ENCODE results near the gene SLC29A3.

The SLC29A3 gene

GRCh38 chr10:71301371-71301916 is 17.6 kb upstream of the SLC29A3 start:
- DNase-seq (ENCODE audit: low spot score), result no peak

- no peak for DNase-seq (ENCODE audit: low spot score)
Measured at GRCh38 chr10:71302451-71302850, 16.6 kb upstream of the SLC29A3 start.

- DNase-seq (ENCODE audit: low spot score), result peak; percentile 42
Measured at GRCh38 chr10:71302874-71303568, 16.0 kb upstream of the SLC29A3 start.

GRCh38 chr10:71303569-71303907 is 15.5 kb upstream of the SLC29A3 start:
- no peak for DNase-seq (ENCODE audit: low spot score)

- no peak for DNase-seq (ENCODE audit: low spot score)
Measured at GRCh38 chr10:71304914-71305313, 14.1 kb upstream of the SLC29A3 start.

GRCh38 chr10:71306979-71307378 is 12.1 kb upstream of the SLC29A3 start:
- no peak for DNase-seq (ENCODE audit: low spot score)

- no peak for DNase-seq (ENCODE audit: low spot score)
Measured at GRCh38 chr10:71307469-71308085, 11.5 kb upstream of the SLC29A3 start.

GRCh38 chr10:71308244-71308643 is 10.8 kb upstream of the SLC29A3 start:
- DNase-seq (ENCODE audit: low spot score), result no peak

GRCh38 chr10:71308985-71309384 is 10.1 kb upstream of the SLC29A3 start:
- DNase-seq (ENCODE audit: low spot score), result no peak

GRCh38 chr10:71309919-71310318 is 9.1 kb upstream of the SLC29A3 start:
- no peak for DNase-seq (ENCODE audit: low spot score)

GRCh38 chr10:71312220-71312619 is 6.8 kb upstream of the SLC29A3 start:
- DNase-seq (ENCODE audit: low spot score), result no peak

- DNase-seq (ENCODE audit: low spot score), result no peak
Measured at GRCh38 chr10:71312811-71313789, 6.0 kb upstream of the SLC29A3 start.

GRCh38 chr10:71314028-71314693 is 4.9 kb upstream of the SLC29A3 start:
- DNase-seq (ENCODE audit: low spot score), result peak; percentile 42

GRCh38 chr10:71314694-71315225 is 4.3 kb upstream of the SLC29A3 start:
- no peak for DNase-seq (ENCODE audit: low spot score)

GRCh38 chr10:71316056-71316785 is 2.8 kb upstream of the SLC29A3 start:
- DNase-seq (ENCODE audit: low spot score), result no peak

GRCh38 chr10:71316786-71317160 is 2.3 kb upstream of the SLC29A3 start:
- peak; percentile 36 for DNase-seq (ENCODE audit: low spot score)

GRCh38 chr10:71317739-71318138 is 1.3 kb upstream of the SLC29A3 start:
- no peak for DNase-seq (ENCODE audit: low spot score)

GRCh38 chr10:71319800-71320392 is 837 bp downstream of the SLC29A3 start:
- no peak for DNase-seq (ENCODE audit: low spot score)

GRCh38 chr10:71320592-71320991 is 1.5 kb downstream of the SLC29A3 start:
- no peak for DNase-seq (ENCODE audit: low spot score)

GRCh38 chr10:71321386-71321785 is 2.3 kb downstream of the SLC29A3 start:
- DNase-seq (ENCODE audit: low spot score), result no peak

- DNase-seq (ENCODE audit: low spot score), result peak; percentile 40
Measured at GRCh38 chr10:71323407-71323806, 4.3 kb downstream of the SLC29A3 start.
